Endothelial cell of umbilical vein (primary cell): ENCODE results near the gene ASS1. TPM values are rescaled to one million over a fixed set of nuclear protein-coding genes. Genes with fewer than 3 reads are reported as not detected.

Source experiments
- BruUV-seq: library from RNA; stranded (reverse); fragments of 400-500 nt; replicated peaks from 2 replicates; lab custom pipeline; 2021; lab: Mats Ljungman, UMichigan
- CTCF ChIA-PET: fragments of 300-600, 350-600 bp; sonication (Branson Sonifier 250); formaldehyde crosslinking; loops from one replicate; lab custom pipeline; 2021; ENCODE audit warnings: antibody characterized with exemption, inconsistent platforms; lab: Charles Lee
- POLR2A ChIA-PET: fragments of 300-600, 350-600 bp; sonication (Branson Sonifier 250); formaldehyde crosslinking; loops from one replicate; lab custom pipeline; 2021; ENCODE audit warnings: antibody characterized with exemption, inconsistent platforms; lab: Charles Lee
- DNase-seq: peaks from one replicate; pipeline ENCODE4 v3.0.0-alpha.2; 2011; ENCODE audit warnings: low read depth, low spot score
- FAIRE-seq: peaks from 2 replicates; lab custom pipeline; 2011; peaks lifted over from hg19 to GRCh38; lab: Jason Lieb, UNC
- H2AFZ ChIP-seq: 2 replicates; pipeline ENCODE4 v1.6.0; 2012; ENCODE audit warnings: low read depth, low read length, control low read depth, inconsistent platforms
- H3K27ac ChIP-seq: 2 replicates; pipeline ENCODE4 v1.5.1; 2011; ENCODE audit warnings: low read depth, mild to moderate bottlenecking, control low read depth, low read length, moderate library complexity; ENCODE audit not compliant: insufficient read depth
- H3K27me3 ChIP-seq, 2 experiments: 2 replicates each; pipeline versions ENCODE4 v1.6.0 to v1.6.1; 2011; ENCODE audit warnings: low read length in 2 of 2, mixed read lengths in 1 of 2; ENCODE audit not compliant: control insufficient read depth in 2 of 2, insufficient read depth in 2 of 2
- H3K36me3 ChIP-seq, 2 experiments: 2 replicates in 1 of 2; 3 replicates in 1 of 2; pipeline ENCODE4 v1.5.1; 2011; ENCODE audit warnings: low read length in 2 of 2, mild to moderate bottlenecking in 1 of 2, moderate library complexity in 1 of 2; ENCODE audit not compliant: control insufficient read depth in 2 of 2, insufficient read depth in 2 of 2; ENCODE audit errors: extremely low read depth in 1 of 2
- H3K4me1 ChIP-seq: 3 replicates; pipeline ENCODE4 v1.5.1; 2011; ENCODE audit warnings: mild to moderate bottlenecking, low read length; ENCODE audit not compliant: control insufficient read depth, insufficient read depth; ENCODE audit errors: extremely low read depth
- H3K4me2 ChIP-seq: 2 replicates; pipeline ENCODE4 v1.6.1; 2011; ENCODE audit warnings: low read length, control low read depth, mixed read lengths; ENCODE audit not compliant: insufficient read depth
- H3K4me3 ChIP-seq, 3 experiments: fragments of 200-600 bp in 1 of 3; sonication (generic), shearing (Covaris generic) in 1 of 3; replicated peaks in 1 of 3; 2 replicates each; pipeline ENCODE4 v1.5.1; 2011 to 2016; ENCODE audit warnings: control low read depth in 3 of 3, low read length in 3 of 3, mild to moderate bottlenecking in 2 of 3, inconsistent platforms in 1 of 3, low read depth in 1 of 3, moderate library complexity in 1 of 3; ENCODE audit not compliant: insufficient read depth in 1 of 3
- H3K79me2 ChIP-seq: 2 replicates; pipeline ENCODE4 v1.6.0; 2012; ENCODE audit warnings: low read length, inconsistent platforms; ENCODE audit not compliant: control insufficient read depth, insufficient read depth
- H3K9ac ChIP-seq: replicated peaks from 2 replicates; pipeline ENCODE3; 2011; ENCODE audit warnings: low read length, control low read depth; ENCODE audit not compliant: insufficient read depth; ENCODE audit errors: extremely low read depth
- H3K9me1 ChIP-seq: replicated peaks from 3 replicates; pipeline ENCODE4 v1.6.0; 2011; ENCODE audit warnings: mild to moderate bottlenecking, low read length; ENCODE audit not compliant: control insufficient read depth, insufficient read depth; ENCODE audit errors: extremely low read depth
- H3K9me3 ChIP-seq: replicated peaks from 2 replicates; pipeline ENCODE4 v1.5.1; 2012; ENCODE audit warnings: low read length, inconsistent platforms; ENCODE audit not compliant: control insufficient read depth, insufficient read depth
- H4K20me1 ChIP-seq: replicated peaks from 2 replicates; pipeline ENCODE3; 2011; ENCODE audit warnings: mild to moderate bottlenecking, low read length; ENCODE audit not compliant: control insufficient read depth, insufficient read depth; ENCODE audit errors: extremely low read depth
- CTCF ChIP-seq, 2 donors: IDR thresholded peaks; 1 replicate in 1 of 2; 2 replicates in 1 of 2; pipeline ENCODE4 v1.5.1; 2011; ENCODE audit warnings: low read length in 2 of 2, mild to moderate bottlenecking in 2 of 2, moderate library complexity in 2 of 2, control low read depth in 1 of 2, inconsistent platforms in 1 of 2, low read depth in 1 of 2; ENCODE audit not compliant: insufficient read depth in 1 of 2; ENCODE audit errors: extremely low read depth in 1 of 2
- EZH2 ChIP-seq: IDR thresholded peaks from 2 replicates; pipeline ENCODE4 v1.6.1; 2012; ENCODE audit warnings: borderline replicate concordance, low read depth, mild to moderate bottlenecking, moderate library complexity, low read length, inconsistent platforms; ENCODE audit not compliant: severe bottlenecking
- FOS ChIP-seq: IDR thresholded peaks from 2 replicates; pipeline ENCODE4 v1.6.1; 2011; ENCODE audit warnings: mild to moderate bottlenecking, low read length, moderate library complexity, borderline replicate concordance; ENCODE audit not compliant: insufficient read depth
- GATA2 ChIP-seq: IDR thresholded peaks from 2 replicates; pipeline ENCODE4 v1.7.0; 2011; ENCODE audit warnings: low read depth, mild to moderate bottlenecking, moderate library complexity, mixed read lengths, low read length; ENCODE audit not compliant: insufficient read length, insufficient read depth
- JUN ChIP-seq: IDR thresholded peaks from 2 replicates; pipeline ENCODE4 v1.6.1; 2011; ENCODE audit warnings: borderline replicate concordance, low read depth; ENCODE audit not compliant: insufficient read length, insufficient read depth
- MAX ChIP-seq: IDR thresholded peaks from 2 replicates; pipeline ENCODE4 v1.6.1; 2011; ENCODE audit not compliant: insufficient read depth, insufficient read length
- MYC ChIP-seq: IDR thresholded peaks from one replicate; pipeline ENCODE4 v1.6.1; 2011; ENCODE audit warnings: mild to moderate bottlenecking, low read depth, low read length
- POLR2A ChIP-seq: IDR thresholded peaks from 2 replicates; pipeline ENCODE4 v1.6.1; 2012; ENCODE audit warnings: low read depth, mild to moderate bottlenecking, control low read depth, low read length
- POLR2AphosphoS5 ChIP-seq: IDR thresholded peaks from 2 replicates; pipeline ENCODE4 v1.6.1; 2012; ENCODE audit warnings: low read depth, mild to moderate bottlenecking, control low read depth, low read length, moderate library complexity; ENCODE audit not compliant: insufficient read depth
- dilution Hi-C: fragments of 300-500 bp; cut with MboI; formaldehyde crosslinking; loops from one replicate; pipeline ENCODE4 v1.15.0; 2019; ENCODE audit warnings: low sequenced_read_pairs; ENCODE audit not compliant: extremely low pct_ligation_motif_present
- intact Hi-C: fragments of 100-400 bp; cut with micrococcal nuclease; formaldehyde crosslinking; loops from one replicate; pipeline ENCODE4 v1.10.0; 2022
- polyA plus RNA-seq, 4 experiments: library from polyadenylated mRNA; depleted of rRNA in 3 of 4; stranded (reverse) in 3 of 4; unstranded in 1 of 4; fragments of >200 nt; gene quantifications; 2 replicates each; pipeline versions ENCODE4 v1.2.1 to v1.2.3, GENCODE V29; 2011 to 2012; ENCODE audit warnings: missing spikeins in 1 of 4
- total RNA-seq: library from RNA; stranded (reverse); gene quantifications from 2 replicates; pipeline ENCODE4 v1.2.3, GENCODE V29; 2021

The ASS1 gene
- total and polyA plus RNA-seq, 2 donors (not counting 3 experiments of a cell fraction or from before 2014, with no cell fraction given): 3.6 to 12.4 TPM

- no peaks in the 10 kb centered on the region for H3K9me3 ChIP-seq
- intact Hi-C loops (no loop called here), dilution Hi-C loops (no loop called here)
- no peaks in the 10 kb centered on the region for H3K4me1 ChIP-seq
- BruUV-seq: no TSS peak
- no peak overlapping the region for H2AFZ ChIP-seq
- FAIRE-seq: no peak
- H3K27ac ChIP-seq: no peak overlapping the region
- TF ChIP-seq MAX (no peak), JUN (no peak), CTCF (IDR thresholded peaks at IDR 0.05; ENCODE audit: extremely low read depth in 1 of 2, insufficient read depth in 1 of 2, low read depth in 1 of 2, low read length in 2 of 2) (no peak), MYC (no peak), POLR2AphosphoS5 (no peak), FOS (no peak), EZH2 (no peak), POLR2A (no peak), GATA2 (no peak)
- H3K27me3 ChIP-seq: no peaks in the 10 kb centered on the region
- H3K9me1 ChIP-seq: no peaks in the 10 kb centered on the region
- POLR2A ChIA-PET: no interaction called here
- DNase-seq: no peak
- no peak overlapping the region for H3K4me2 ChIP-seq
- no peaks in the 10 kb centered on the region for H3K36me3 ChIP-seq
- CTCF ChIA-PET: no interaction called here
- H3K79me2 ChIP-seq: no peaks in the 10 kb centered on the region
- no peak overlapping the region for H3K9ac ChIP-seq
- H4K20me1 ChIP-seq: no peaks in the 10 kb centered on the region
- no peak overlapping the region for H3K4me3 ChIP-seq
Measured at GRCh38 chr9:130493021-130493420, 48.3 kb downstream of the ASS1 start.
